DMS114 treated with DMSO at 0.1 percent for 48 hours (cell line): ENCODE measurements around the gene CERS6.
"Not testable (repeated sequence)": the region's sequence is repeated elsewhere in the genome, so short reads cannot be mapped to it uniquely, and the experiment has no call there.

Experiments
- DNase-seq: peaks from one replicate; lab custom pipeline; 2025; ENCODE audit not compliant: unreplicated experiment; lab: John Stamatoyannopoulos, UW

The CERS6 gene

GRCh38 chr2:168466834-168467565 is 10.9 kb downstream of the CERS6 start:
- no peak for DNase-seq

- DNase-seq: no peak
Measured at GRCh38 chr2:168467729-168468128, 11.7 kb downstream of the CERS6 start.

DNA sequence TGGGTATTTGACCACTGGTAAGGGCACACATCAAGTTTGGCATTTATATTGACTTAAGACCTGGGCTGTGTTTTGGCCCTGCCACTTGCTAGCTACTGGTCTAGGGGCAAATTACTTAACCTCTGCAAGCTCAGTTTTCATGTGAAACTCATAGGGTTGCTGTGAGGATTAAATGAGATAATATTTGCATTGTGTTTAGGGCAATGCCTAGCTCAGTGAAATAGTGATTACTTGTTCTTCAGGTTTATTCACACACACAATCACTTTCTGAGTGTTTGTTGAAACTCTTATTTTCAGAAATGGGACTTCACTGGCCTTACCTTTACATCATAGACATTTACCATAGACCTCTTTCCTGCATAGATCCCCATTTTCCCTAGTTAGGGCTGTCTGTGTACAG is 12.3 kb downstream of the CERS6 start:
- DNase-seq: no peak

DNA sequence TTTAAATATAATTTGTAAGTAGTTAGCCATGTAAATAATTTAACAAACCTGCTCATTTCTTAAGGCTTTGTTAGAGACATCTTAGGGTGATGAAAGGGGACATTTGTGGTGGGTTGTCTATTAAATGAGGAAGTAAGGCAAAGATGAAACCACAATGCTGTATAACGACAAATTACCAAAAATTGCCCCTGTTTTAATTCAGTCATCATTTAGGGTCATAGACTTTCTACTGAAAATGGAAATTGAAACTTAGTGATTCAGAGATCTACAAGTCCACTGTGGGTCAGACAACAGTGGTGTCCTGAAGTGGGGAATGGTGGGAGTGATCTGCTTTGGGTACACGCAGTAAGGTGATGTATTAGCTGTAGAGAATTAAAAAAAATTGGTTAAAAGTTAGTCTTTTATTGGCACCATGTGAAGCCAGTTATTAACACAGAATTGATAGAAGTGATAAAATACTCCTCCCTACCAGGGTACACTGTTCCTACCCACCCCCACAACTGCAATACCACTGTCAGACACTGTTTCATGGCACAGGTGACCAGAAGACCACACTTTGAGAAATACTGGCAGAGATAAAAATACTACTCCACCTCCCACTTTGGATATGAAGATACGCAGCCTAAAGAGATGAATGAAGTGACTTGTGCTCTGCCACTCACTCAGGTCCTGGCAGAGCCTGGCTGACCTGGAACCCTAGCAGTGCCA is 13.4 kb downstream of the CERS6 start:
- no peak for DNase-seq

DNA sequence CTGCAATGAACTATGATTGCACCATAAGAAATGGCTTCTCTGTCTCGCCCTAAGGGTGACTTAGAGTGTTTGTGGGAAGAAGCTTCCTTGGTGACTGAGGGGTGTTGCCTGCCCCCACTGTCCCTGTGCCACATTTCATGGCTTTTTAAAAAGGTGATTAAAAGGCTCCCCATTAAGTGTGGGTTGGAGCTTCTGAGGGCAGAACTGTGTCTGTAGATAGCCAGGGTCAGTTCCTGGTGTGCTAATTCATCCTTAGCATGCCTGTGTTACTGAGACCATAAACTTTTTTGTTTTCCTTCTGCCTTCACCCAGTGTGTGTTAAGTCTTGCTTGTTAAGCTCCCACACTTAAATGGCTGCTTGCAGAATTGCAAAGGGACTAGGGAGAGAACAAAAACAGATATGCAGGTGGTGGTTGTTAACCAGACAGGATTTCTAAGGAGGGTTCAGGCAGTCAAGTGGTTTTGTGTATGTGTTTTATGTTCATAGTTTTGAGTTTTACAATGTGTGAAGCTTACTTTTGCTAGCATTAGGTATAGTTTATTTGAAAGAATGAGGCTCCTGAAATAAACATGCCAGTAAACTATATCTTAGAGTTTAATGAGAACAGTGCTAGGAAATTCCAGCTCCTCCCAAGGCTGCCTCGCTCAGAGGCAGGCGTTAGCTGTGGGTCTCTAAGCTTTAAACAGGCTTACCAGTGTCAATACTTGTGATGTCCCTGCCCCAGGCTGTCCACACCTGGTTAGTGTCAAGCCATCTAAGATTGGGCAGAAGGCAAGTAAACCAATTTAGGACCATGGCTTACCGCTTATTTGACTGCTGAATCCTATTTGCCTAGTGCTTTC is 14.5 kb downstream of the CERS6 start:
- DNase-seq: no peak

- no peak for DNase-seq
Measured at GRCh38 chr2:168471163-168471475, 15.0 kb downstream of the CERS6 start.

DNA sequence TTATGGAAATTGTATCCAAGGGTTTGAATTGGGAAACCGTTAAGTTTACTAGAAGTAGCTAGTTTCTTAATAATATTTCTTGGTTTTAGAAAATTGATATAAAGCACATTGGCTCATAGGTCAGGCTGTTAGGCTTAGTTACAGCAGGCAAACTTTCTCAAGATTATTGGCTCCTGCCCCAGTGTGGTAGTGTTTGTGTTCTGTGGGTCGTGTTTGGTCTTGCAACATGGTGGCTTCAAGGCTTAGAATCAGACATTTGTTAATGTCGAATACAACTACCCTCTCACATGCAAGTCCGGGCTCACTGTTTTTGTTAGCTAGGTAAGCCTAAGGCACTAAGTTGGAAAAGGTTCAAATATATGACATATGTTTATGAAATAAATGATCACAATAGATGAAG is 19.6 kb downstream of the CERS6 start:
- no peak for DNase-seq

- DNase-seq: no peak
Measured at GRCh38 chr2:168478206-168478605, 22.1 kb downstream of the CERS6 start.

DNA sequence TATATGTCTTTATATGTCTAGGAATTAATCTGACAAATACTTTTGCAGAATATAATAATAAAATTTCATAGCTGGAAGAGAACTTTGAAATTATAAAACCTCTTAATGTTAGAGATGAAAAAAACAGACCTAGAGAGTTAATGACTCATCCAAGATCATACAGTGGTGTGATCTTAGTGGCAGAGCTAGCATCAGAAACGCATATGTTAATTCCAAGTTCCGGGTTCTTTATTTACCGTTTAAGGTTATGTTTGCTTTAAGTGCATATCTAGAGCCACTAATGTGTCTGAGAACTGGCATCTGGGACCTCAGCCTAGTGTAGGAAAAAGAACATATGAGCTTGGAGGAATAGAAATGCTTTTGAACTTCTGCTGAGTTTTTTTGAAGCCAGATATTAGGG is 24.3 kb downstream of the CERS6 start:
- DNase-seq: no peak

DNA sequence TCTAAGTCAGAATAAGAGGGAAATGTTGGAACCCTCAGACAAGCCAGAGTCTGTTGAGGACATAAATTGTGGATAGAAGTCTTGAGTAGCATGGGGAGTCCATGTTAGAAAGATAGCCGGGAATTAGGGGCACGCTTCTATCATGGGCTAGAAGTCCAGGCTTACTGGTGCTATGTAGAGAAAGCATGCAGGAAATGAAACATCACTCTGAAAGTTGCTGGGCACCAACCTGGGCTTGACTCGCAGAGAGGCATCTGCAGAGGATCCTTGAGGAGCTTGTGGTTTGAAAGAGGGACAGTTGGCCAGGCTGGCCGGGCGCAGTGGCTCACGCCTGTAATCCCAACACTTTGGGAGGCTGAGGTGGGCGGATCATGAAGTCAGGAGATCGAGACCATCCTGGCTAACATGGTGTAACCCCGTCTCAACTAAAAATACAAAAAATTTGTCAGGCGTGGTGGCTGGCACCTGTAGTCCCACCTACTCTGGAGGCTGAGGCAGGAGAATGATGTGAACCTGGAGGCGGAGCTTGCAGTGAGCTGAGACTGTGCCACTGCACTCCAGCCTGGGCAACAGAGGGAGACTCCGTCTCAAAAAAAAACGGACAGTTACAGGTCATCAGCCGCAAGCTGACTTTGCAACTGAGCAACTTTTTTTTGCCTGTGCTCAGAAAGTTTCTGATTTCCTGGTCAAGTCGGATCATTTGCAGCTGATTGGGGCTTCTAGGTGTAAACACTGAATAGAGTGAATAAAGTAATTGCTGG is 24.9 kb downstream of the CERS6 start:
- no peak for DNase-seq

DNA sequence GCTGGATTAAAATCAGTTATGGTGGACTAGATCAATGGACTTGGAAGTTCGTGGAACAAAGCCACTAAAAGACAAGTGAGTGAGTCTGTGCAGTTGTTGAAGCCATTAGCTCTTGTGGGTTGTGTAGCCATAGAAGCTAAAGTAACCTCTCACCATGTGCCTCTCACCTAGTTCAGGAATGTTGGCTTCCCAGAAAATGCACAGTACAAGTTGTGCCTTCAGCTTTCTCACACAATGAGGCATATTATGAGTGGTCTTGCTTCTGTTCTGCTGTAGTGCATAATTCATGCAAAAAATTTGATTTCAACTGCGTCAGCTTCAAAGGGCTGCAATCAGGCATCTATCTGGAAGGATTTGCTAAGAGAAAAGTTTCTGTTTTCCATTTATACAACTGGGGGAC is 26.2 kb downstream of the CERS6 start:
- DNase-seq: no peak

DNA sequence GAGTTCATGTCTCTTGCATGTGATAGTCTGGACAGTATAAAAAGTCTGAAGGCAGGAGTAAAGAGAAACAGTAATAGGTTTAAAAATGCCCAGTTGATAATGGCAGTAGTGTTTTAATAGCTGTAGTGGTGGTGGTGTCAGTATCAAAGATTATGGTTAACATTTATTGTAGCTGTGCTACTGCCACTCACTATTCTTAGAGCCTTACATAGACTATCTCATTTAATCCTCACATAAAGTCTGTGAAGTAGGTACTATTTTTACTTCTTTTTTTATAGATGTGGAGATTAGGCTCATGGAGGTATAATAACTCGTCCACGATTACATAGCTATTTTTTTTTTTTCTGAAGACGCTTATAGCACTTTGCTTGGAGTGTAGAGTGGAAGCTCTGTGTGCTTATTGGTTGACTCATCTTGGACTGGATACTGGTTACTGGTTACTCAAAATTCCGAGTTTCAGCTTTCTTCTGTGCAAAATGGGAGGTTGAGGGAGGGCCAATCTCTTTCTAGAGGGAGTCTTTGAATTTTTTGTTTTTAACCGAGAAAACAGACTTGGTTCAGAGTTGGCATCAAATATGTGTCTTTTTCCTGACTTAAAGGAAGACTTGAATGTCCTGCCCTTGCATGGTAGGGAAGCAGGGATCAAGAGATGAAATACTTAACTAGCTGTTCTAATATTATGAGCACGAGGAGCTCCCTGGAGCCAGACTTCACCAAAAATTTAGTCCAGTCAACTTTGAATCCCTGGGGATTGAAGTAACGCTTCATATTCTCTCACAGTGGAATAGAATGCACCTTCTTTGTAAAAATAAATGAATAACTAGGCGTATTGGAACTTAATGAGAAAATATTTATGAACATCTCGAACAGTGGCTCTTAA is 27.1 kb downstream of the CERS6 start:
- DNase-seq: no peak

DNA sequence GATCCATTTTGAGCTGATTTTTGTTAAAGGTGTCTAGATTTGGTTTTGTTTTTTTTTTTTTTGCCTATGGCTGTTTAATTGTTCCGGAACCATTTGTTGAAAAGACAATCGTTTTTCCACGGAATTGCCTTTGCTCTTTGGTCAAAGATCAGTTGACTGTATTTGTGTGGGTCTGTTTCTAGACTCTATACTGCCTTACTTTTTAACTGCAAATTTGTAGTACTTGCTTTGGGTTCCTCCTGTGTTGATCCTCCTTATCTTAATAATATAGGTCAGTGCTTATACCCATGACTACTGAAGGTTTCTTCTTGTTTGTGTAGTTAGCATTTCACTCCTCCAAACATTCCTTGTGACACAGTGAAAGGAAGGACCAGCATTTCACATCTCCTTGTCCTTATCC is 30.4 kb downstream of the CERS6 start:
- DNase-seq: no peak

- no peak for DNase-seq
Measured at GRCh38 chr2:168490015-168490874, 34.2 kb downstream of the CERS6 start.

DNA sequence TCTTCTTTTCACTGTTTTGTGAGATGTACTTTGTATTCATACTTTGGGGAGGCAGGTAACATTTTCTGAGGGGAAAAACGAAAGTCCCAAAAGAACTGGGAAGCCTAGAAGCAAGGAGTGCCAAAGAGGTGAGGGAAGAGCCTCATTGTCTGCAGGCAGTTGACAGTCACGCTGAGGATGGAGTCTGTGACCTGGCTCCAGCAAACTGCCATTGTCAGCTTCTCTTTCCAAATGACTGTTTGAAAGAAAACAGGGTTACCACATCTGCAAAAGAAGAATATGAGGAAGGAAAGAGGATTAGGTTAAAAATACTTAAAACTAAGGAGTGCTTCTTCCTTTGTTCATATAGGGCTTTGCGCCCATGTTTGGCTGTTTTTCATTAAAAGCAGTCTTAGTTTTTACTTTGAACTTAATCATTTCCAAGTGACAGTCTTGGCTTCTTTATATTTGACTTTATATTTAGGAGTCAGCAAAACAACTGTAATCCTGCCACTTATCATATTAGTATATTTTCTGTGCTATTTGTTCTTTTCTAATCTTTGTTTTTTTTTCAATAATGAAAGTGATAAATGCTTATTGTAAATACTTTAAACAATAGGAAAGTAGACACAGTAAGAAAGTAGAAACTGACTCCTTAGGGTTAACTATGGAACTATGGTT is 35.0 kb downstream of the CERS6 start:
- DNase-seq: no peak

DNA sequence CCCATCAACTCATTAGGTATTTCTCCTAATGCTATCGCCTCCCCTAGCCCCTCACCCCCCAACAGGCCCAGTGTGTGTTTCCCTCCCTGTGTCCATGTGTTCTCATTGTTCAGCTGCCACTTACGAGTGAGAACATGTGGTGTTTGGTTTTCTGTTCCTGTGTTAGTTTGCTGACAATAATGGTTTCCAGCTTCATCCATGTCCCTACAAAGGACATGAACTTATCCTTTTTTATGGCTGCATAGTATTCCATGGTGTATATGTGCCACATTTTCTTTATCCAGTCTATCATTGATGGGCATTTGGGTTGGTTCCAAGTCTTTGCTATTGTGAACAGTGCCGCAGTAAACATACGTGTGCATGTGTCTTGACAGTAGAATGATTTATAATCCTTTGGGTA is 35.7 kb downstream of the CERS6 start:
- not testable (repeated sequence) for DNase-seq

DNA sequence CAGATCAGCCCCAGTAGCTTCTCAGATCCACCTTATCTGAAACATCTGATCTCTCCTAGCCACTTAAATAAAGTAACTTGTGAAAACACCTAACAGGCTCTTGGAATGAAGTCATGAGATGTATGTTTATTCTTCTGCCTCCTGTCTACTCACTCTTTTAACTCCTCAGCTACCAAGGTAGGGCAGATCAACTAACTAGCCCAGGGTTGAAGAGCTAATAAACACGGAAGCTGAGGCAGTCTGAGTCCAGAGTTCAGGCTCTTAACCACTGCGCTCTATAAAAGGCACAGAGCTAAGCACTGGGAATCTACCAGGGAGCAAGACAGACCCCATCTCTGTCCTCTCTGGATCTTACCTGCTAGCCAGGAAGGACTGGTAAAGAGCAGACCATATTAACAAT is 37.1 kb downstream of the CERS6 start:
- DNase-seq: not testable (repeated sequence)

- DNase-seq: no peak
Measured at GRCh38 chr2:168494190-168494711, 38.2 kb downstream of the CERS6 start.

GRCh38 chr2:168495524-168495923 is 39.5 kb downstream of the CERS6 start:
- no peak for DNase-seq
